Body of pancreas (tissue), 4 donors: ENCODE measurements around the gene THG1L. TPM values are rescaled to one million over a fixed set of nuclear protein-coding genes. Genes with fewer than 3 reads are reported as not detected.

Experiments
- ATAC-seq: fragments of 150-250 bp; one replicate; pipeline ENCODE4 v1.9.1; 2016
- DNase-seq, 4 donors: peaks; one replicate each; pipeline ENCODE4 v3.0.0-alpha.2; 2019
- H3K27ac ChIP-seq, 4 donors: fragments of 200-600 bp; sonication (generic); 1 replicate in 3 of 4; 2 replicates in 1 of 4; pipeline versions ENCODE4 v1.5.1 to v1.6.1; 2016 to 2019; ENCODE audit warnings: mild to moderate bottlenecking in 1 of 4, mixed read lengths in 1 of 4, moderate library complexity in 1 of 4
- H3K27me3 ChIP-seq, 2 donors: fragments of 200-600 bp; sonication (generic); one replicate each; pipeline ENCODE4 v1.6.0; 2016; ENCODE audit warnings: mild to moderate bottlenecking in 1 of 2
- H3K36me3 ChIP-seq, 2 donors: fragments of 200-600 bp; sonication (generic); replicated peaks in 1 of 2; 2 replicates each; pipeline ENCODE4 v1.5.1; 2016; ENCODE audit warnings: low read depth in 2 of 2; ENCODE audit not compliant: insufficient read depth in 1 of 2
- H3K4me1 ChIP-seq: fragments of 200-600 bp; sonication (generic); one replicate; pipeline ENCODE4 v1.6.0; 2016
- H3K4me3 ChIP-seq, 2 donors: fragments of 200-600 bp; sonication (generic); 1 replicate in 1 of 2; 2 replicates in 1 of 2; pipeline ENCODE4 v1.5.1; 2016 to 2019
- H3K9me3 ChIP-seq, 3 donors: fragments of 200-600 bp; sonication (generic); 1 replicate in 2 of 3; 2 replicates in 1 of 3; pipeline ENCODE4 v1.5.1; 2016
- POLR2A ChIP-seq, 3 donors: fragments of 450-650 bp; IDR thresholded peaks; one replicate each; pipeline ENCODE4 v1.6.1; 2016; ENCODE audit warnings: antibody characterized with exemption in 3 of 3, mild to moderate bottlenecking in 2 of 3
- WGBS, 2 donors: methylation state at CpG; one replicate each; pipeline ENCODE4 v1.1.5; 2017; 5-methylcytosine and 5-hydroxymethylcytosine counted together
- intact Hi-C: fragments of 100-400 bp; cut with DNase I; formaldehyde crosslinking; loops from one replicate; pipeline ENCODE4 v1.15.1; 2023
- total RNA-seq, 2 donors: library from RNA; depleted of rRNA; stranded (reverse); fragments of >200 nt; gene quantifications; one replicate each; pipeline ENCODE4 v1.1.0, GENCODE V29; 2016
- TF ChIP-seq, protein P1 (sequence below), 7 experiments: fragments of 450-650 bp in 4 of 7; fragments of 200-600 bp in 3 of 7; sonication (generic) in 3 of 7; IDR thresholded peaks; one replicate each; pipeline ENCODE4 v1.5.1; 2016 to 2019; ENCODE audit warnings: antibody characterized with exemption in 7 of 7

THG1L gene
- total RNA-seq, 2 donors from 2014 or later: 4.4 to 12.5 TPM

DNA sequence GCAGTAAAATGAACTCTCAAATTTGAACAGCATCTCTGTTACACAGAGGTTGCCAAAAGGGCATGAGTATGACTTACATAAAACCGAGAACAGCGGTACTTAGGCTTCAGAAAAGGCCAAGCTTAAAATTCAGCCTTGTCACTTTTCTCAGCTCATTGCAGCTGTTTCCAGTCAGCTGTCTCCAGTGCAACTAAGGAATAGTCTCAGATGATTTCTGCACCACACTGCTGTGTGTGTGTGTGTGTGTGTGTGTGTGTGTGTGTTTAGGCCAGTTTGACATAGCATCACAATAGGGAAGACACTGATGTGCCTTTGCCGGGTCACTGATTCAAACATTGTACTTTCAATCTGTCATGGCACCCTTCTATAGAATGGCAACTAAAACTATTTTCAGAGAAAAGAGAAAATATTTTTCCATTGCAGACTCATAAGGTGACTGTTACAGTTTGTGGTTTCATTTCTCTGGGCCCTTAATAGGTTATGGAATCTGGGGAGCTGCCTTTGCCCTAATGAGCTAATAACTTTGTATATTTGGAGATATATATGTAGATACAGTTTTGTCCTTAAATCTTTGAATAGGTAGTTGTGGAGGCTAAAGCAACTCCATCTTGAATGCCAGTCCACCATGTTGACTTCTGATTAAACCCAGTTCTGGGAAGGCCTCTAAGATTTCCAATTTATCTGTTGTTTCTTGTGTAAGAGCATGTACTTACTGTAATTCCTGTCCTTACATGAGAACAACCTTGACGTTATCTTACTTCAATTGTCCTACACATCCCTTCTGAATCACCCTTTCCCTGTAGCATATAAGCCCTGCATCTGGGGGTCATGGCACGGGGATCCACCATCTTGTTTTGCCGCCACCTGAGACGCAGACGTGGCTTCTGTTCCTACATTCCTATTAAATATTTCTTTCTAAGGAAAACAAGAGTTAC, 16.8 kb downstream of the THG1L start:
- ATAC-seq: no peak
- H3K9me3 ChIP-seq: no peaks in the 10 kb centered on the region
- H3K27ac ChIP-seq: no peak overlapping the region
- no peaks in the 10 kb centered on the region for H3K27me3 ChIP-seq
- DNase-seq: no peak
- H3K4me1 ChIP-seq: peaks cover 15% of the 10 kb centered on the region
- H3K4me3 ChIP-seq: no peak overlapping the region
- TF ChIP-seq, protein P1, sequence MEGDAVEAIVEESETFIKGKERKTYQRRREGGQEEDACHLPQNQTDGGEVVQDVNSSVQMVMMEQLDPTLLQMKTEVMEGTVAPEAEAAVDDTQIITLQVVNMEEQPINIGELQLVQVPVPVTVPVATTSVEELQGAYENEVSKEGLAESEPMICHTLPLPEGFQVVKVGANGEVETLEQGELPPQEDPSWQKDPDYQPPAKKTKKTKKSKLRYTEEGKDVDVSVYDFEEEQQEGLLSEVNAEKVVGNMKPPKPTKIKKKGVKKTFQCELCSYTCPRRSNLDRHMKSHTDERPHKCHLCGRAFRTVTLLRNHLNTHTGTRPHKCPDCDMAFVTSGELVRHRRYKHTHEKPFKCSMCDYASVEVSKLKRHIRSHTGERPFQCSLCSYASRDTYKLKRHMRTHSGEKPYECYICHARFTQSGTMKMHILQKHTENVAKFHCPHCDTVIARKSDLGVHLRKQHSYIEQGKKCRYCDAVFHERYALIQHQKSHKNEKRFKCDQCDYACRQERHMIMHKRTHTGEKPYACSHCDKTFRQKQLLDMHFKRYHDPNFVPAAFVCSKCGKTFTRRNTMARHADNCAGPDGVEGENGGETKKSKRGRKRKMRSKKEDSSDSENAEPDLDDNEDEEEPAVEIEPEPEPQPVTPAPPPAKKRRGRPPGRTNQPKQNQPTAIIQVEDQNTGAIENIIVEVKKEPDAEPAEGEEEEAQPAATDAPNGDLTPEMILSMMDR (IDR thresholded peaks at IDR 0.05): no peak
- TF ChIP-seq POLR2A (IDR thresholded peaks at IDR 0.05): no peak
- peaks cover 0 to 3% of the 10 kb centered on the region in 2 donors for H3K36me3 ChIP-seq
- intact Hi-C loops: no loop called here
- 89 to 96% methylated on average over 8 of the region's 8 CpGs for WGBS, 2 donors

DNA sequence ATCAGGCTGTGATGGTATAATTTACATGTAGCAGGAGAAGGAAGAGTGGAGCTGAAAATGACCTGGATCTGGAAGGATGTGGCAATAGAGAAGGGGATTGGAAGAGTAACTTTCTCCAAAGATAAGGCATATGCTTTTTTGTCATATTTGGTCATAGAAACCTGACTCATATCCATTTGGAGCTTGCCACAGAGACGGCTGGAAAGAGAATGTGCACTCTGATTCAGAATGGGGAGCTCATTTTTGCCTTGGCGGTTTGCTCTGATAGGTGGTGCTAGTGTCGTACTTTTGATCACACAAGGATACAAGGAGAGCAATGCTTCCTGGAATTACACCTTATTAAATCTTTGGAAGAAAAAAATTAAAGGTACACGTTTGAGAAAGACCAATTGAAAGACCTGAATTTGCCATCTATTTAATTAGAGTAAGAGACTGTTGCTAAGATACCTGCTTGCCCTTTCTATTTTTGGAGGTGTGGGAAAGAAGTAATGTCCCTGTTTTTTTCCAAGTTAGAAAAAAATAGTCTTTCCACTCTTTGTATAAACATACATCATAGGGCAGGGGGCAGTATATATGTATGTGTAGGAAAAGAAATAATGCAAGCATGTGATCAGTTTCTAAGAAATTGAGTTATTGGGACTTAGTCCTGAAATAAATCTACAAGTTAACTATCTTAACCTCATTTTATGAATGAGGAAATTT, 17.7 kb downstream of the THG1L start:
- Histone ChIP-seq H3K36me3 (peaks cover 0 to 12% of the 10 kb centered on the region in 2 donors), H3K4me3 (no peak overlapping the region), H3K9me3 (no peaks in the 10 kb centered on the region), H3K27ac (no peak overlapping the region), H3K27me3 (no peaks in the 10 kb centered on the region), H3K4me1 (peaks cover 11% of the 10 kb centered on the region)
- 72 to 74% methylated on average over 4 of the region's 4 CpGs for WGBS, 2 donors
- DNase-seq (no peak), ATAC-seq (no peak)
- TF ChIP-seq POLR2A (IDR thresholded peaks at IDR 0.05): no peak
- TF ChIP-seq, protein P1 (IDR thresholded peaks at IDR 0.05): no peak
- intact Hi-C loops: no loop called here

DNA sequence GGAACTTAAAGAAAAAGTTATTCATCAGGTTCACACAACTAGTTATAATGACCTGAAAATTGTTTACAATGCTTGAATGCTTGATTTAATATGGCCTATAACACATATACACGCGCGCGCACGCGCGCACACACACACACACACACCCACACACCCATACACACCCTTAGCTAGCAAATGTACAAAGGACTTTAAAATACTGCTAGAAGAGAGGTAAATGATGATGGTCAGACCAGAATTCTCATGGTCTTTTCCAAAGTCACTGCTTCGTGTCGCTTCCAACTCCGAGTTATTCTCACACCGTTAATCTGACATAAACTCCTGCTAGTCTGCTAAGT, 18.2 kb downstream of the THG1L start:
- Histone ChIP-seq H3K4me3 (no peak overlapping the region), H3K36me3 (peaks cover 0 to 13% of the 10 kb centered on the region in 2 donors), H3K4me1 (peaks cover 11% of the 10 kb centered on the region), H3K27ac (no peak overlapping the region), H3K27me3 (no peaks in the 10 kb centered on the region), H3K9me3 (no peaks in the 10 kb centered on the region)
- DNase-seq: no peak
- intact Hi-C loops: no loop called here
- TF ChIP-seq POLR2A (IDR thresholded peaks at IDR 0.05): no peak
- TF ChIP-seq, protein P1 (IDR thresholded peaks at IDR 0.05): no peak
- no peak for ATAC-seq
- WGBS, 2 donors: 83 to 90% methylated on average over 11 of the region's 11 CpGs

DNA sequence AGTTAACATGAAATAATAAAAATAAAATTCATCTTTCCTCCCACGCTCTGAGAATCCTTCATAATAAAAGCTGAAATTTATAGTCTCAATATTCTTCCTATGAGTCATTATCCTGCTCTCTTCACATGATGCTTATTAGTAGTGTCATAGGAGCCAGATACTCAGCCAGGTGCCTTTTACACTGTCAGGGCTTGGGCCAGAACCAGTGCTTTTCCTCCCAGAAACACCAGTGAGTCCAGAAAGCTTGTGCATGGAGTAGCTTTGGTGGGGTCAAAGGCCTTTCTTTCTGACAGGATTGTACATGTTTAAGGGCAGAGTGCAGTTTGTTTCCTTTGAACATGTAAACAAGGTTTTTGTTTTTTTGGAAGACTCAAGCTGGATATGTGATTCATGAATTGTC, 19.1 kb downstream of the THG1L start:
- H3K36me3 ChIP-seq: peaks cover 4 to 17% of the 10 kb centered on the region in 2 donors
- no peak for DNase-seq
- 94% methylated on average over 1 of the region's 1 CpG for WGBS, 2 donors
- intact Hi-C loops: no loop called here
- no peak overlapping the region for H3K27ac ChIP-seq
- H3K27me3 ChIP-seq: no peaks in the 10 kb centered on the region
- no peak for ATAC-seq
- H3K4me1 ChIP-seq: peaks cover 2% of the 10 kb centered on the region
- TF ChIP-seq POLR2A (IDR thresholded peaks at IDR 0.05): no peak
- TF ChIP-seq, protein P1 (IDR thresholded peaks at IDR 0.05): no peak
- no peak overlapping the region for H3K4me3 ChIP-seq
- H3K9me3 ChIP-seq: no peaks in the 10 kb centered on the region
